ENCODE results near the gene ATP6V0A1.
"Not testable (repeated sequence)": the region's sequence is repeated elsewhere in the genome, so short reads cannot be mapped to it uniquely, and the experiment has no call there.

Gene ATP6V0A1

GRCh38 chr17:42477824-42478223 is 19.1 kb downstream of the ATP6V0A1 start:
- DNase-seq = not testable (repeated sequence)

GRCh38 chr17:42484304-42484703 is 25.6 kb downstream of the ATP6V0A1 start:
- no peak for DNase-seq

GRCh38 chr17:42485680-42486079 is 27.0 kb downstream of the ATP6V0A1 start:
- no peak for DNase-seq

GRCh38 chr17:42488032-42488431 is 29.4 kb downstream of the ATP6V0A1 start:
- no peak for DNase-seq

GRCh38 chr17:42493319-42493718 is 34.6 kb downstream of the ATP6V0A1 start:
- no peak for DNase-seq

DNA sequence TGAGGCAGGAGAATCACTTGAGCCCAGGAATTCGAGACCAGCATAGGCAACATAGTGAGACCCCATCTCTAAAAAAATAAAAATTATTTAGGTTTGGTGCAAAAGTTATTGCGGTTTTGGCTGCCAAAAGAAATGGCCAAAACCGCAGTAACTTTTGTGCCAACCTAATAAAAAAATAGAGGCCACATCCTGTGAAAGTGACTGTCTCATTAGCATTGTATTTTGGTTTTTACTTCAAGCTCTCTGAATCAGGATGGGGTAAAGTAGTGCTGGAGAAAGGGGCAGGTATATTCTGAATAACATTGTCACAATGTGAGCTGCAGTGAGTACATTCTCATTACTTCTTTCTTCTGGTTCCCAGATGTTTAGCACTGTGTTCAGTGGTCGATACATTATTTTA is 36.0 kb downstream of the ATP6V0A1 start:
- no peak for DNase-seq

- DNase-seq = no peak
These were observed 40.1 kb downstream of the ATP6V0A1 start for GRCh38 chr17:42498828-42499227.

DNA sequence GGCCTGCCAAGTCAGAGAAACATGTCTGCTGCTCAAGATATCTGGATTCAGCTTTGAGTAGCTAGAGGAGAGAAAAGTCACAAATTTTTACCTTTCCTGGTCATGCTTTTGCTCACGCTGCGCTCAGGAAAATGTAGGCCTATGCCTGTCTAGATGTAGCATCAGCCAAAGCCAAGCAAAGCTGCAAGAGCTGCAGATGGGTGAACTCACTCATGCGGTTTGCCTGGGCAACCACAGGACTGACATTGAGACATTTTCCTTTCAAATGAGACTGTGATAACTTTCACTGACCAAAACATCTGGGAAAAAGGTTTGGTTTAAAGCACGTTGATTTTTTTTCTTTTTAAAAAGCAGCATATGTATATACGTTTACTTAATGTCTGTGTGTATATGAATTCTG is 43.4 kb downstream of the ATP6V0A1 start:
- no peak for DNase-seq

GRCh38 chr17:42502926-42503325 is 44.2 kb downstream of the ATP6V0A1 start:
- DNase-seq = no peak

DNA sequence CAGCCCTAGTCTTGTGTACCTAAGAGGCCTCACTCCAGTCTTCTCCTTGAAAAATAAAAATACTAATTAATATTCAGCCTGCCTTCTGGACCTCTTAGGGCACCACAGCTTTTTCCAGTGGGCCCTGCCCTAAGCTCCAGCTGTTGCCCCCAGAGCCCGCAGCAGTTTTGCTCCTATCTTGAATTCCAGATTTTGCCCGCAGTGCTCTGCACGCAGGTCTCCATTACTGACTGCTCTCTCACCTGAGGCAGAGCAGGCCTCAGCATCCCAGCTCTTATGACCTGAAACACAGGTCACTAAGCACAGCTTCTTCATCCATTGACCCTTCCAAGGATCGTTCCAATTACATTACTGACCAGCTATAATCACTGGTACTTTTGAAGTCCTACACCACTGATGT is 49.0 kb downstream of the ATP6V0A1 start:
- no peak for DNase-seq

DNA sequence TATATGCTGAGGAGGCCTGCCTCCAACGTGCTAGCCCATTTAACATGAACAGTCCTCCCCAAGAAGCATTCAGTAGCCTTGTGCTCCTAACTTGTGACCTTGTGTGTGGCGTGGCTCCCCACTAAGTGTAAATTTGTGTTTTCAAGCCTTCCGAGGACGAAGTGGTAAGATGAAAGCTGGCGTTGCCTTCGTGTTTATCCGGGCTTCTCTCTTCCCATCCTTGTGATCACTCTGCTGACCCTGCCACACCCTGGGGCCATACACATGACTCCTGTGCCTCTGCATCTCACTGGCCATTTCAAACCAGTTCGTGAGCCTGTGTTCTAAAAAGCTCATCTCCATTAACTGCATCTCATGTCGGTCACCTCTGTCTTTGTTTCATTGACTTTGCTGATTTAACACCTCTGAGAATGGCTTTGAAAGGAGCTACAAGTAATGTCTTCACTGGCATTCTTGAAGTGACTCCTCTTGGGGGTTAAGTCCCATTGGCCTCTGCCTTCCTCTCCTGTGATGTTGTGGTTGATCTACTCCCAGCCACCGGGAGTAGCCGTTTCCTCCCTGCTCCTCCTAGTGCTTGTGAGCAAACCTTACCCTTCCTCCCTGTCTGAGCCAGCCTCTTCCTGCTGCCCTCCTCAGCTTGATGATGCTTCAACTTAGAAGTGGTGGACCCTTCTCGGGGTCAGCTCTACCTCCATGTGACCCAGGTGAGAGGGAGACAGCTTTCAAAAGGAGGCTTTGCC is 49.9 kb downstream of the ATP6V0A1 start:
- no peak for DNase-seq

- DNase-seq = no peak
These were observed 50.7 kb downstream of the ATP6V0A1 start for GRCh38 chr17:42509409-42509808.

DNA sequence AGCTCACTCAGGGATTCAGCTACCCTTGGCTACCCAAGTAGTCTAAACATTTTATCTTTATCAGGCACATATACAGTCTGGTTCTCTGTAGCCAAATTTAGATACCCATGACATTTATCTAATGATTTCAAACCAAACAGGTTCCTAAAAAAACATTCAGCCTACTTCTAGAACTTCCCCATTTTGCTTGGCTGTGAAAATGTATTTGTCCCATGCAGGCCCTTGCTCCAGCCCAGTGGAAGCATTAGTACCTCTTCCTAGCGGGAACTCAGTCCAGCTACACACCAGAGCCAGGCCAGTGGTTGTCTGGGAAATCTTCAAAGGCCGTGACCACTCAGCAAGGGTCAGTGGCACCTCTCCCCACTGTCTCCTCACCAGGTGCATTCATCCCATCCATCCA is 51.2 kb downstream of the ATP6V0A1 start:
- no peak for DNase-seq

- DNase-seq = no peak
These were observed 53.6 kb downstream of the ATP6V0A1 start for GRCh38 chr17:42512246-42512645.

DNA sequence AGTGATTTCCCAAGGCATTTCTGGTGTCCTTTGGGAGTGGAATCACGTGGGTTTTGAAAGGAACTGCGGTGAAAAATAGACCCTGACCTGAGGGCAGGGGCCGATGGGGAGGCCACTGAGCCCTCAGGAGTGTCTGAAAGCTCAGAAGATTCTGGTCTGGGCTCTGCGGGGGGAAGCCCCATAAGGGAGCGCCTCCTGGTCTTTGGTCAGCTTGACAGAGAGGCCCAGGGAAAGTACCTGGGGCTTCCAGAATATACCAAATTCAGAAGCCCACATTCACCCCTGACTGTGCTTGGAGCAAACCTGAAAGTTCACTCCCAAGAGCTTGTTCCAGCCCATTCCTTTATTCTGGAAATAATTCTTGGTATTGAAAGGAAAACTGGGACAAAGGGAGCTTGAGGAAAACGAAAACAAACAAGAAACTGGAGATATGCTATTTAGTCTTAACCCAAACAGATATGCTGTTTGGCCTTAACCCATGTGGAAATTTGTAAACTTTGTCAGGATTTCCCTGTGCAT is 54.1 kb downstream of the ATP6V0A1 start:
- DNase-seq = no peak

DNA sequence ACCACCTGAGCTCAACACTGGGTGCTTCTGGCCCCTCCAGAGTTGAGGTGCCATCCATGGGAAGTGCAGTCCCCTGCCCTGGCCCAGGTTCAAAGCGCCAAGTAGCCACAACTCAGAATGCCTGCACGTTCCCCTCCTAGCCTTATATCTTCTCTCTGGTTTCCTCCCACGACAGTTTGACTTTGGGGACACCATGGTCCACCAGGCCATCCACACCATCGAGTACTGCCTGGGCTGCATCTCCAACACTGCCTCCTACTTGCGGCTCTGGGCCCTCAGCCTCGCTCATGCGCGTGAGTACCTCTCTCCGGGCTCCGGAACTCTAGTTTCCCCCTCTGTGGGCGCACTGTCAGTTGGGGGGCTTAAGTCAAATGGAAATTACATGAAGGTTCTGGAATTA is 55.0 kb downstream of the ATP6V0A1 start:
- DNase-seq = no peak

DNA sequence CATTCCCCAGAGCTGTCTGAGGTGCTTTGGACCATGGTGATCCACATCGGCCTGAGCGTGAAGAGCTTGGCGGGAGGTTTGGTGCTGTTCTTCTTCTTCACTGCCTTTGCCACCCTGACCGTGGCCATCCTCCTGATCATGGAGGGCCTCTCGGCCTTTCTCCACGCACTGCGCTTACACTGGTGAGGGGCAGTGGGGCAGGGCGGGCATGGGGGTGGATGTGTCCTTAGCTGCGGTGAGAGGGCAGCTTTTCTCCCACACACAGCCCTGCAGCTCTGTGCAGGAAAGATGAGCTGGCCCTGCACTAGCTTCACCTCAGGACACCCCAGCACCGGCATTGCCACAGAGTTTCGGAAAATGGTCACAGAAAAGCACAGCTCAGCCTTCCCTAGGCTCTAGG is 55.6 kb downstream of the ATP6V0A1 start:
- DNase-seq = no peak

- DNase-seq = no peak
These were observed 56.2 kb downstream of the ATP6V0A1 start for GRCh38 chr17:42514867-42515266.

DNA sequence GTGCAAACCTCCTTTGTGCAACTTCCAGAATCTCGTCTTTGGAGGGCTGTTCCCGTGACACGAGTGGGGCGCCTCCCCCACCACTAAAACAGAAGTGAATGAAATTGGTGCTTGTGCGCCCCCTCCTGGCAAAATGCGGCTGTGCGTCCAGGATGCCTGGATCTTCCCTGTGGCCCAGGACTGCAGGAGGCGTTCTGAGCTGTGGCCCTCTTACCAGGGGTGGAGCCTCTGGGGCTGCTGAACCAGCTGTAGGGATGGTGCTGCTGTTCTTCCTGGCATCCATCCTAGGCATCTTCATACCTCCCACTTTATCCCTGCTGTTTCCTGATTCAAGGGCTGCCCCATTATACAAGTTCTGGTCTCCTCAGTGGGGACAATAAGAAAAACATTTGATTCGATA is 58.8 kb downstream of the ATP6V0A1 start:
- DNase-seq = peak; percentile 16

- no peak for DNase-seq
These were observed 59.5 kb downstream of the ATP6V0A1 start for GRCh38 chr17:42518046-42518754.

- DNase-seq = no peak
These were observed 60.3 kb downstream of the ATP6V0A1 start for GRCh38 chr17:42518755-42519545.

- DNase-seq = no peak
These were observed 61.1 kb downstream of the ATP6V0A1 start for GRCh38 chr17:42519546-42520491.
